IMR-90 (cell line): Measurements from ENCODE around the gene PCP2.

Source experiments
- CEBPB ChIP-seq: IDR thresholded peaks from 2 replicates; pipeline ENCODE4 v1.6.1; 2012; ENCODE audit warnings: low read depth, low read length, improper control_type of control experiment
- MAZ ChIP-seq: IDR thresholded peaks from 2 replicates; pipeline ENCODE4 v1.6.1; 2012; ENCODE audit warnings: low read depth, mild to moderate bottlenecking, low read length, improper control_type of control experiment, moderate library complexity, borderline replicate concordance
- POLR2A ChIP-seq: IDR thresholded peaks from 2 replicates; pipeline ENCODE4 v1.6.1; 2012; ENCODE audit warnings: mild to moderate bottlenecking, low read depth, low read length
- TF ChIP-seq, protein P1 (sequence below): conservative IDR thresholded peaks from 2 replicates; pipeline ENCODE4 v1.5.1; 2012; ENCODE audit warnings: mild to moderate bottlenecking, low read depth, low read length, improper control_type of control experiment

DNA sequence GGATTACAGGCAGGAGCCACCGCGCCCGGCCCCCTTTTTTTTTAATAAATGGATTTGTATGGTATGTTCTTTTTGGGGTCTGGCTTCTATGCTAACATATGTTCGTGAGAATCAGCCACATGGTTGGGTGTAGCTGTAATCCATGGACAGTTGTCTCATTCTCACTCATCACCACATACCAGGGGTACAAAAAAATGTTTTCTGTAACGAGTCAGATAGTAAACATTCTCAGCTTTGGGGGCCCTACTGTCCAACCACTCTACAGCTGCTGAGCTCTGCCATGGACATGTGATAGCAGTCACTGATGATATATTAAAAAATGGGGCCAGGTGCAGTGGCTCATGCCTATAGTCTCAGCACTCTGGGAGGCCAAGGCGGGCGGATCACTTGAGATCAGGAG, 30.2 kb upstream of the PCP2 start:
- TF ChIP-seq MAZ, result no peak
- no peak for TF ChIP-seq POLR2A
- TF ChIP-seq, protein P1, sequence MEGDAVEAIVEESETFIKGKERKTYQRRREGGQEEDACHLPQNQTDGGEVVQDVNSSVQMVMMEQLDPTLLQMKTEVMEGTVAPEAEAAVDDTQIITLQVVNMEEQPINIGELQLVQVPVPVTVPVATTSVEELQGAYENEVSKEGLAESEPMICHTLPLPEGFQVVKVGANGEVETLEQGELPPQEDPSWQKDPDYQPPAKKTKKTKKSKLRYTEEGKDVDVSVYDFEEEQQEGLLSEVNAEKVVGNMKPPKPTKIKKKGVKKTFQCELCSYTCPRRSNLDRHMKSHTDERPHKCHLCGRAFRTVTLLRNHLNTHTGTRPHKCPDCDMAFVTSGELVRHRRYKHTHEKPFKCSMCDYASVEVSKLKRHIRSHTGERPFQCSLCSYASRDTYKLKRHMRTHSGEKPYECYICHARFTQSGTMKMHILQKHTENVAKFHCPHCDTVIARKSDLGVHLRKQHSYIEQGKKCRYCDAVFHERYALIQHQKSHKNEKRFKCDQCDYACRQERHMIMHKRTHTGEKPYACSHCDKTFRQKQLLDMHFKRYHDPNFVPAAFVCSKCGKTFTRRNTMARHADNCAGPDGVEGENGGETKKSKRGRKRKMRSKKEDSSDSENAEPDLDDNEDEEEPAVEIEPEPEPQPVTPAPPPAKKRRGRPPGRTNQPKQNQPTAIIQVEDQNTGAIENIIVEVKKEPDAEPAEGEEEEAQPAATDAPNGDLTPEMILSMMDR, result no peak
- no peak for TF ChIP-seq CEBPB
